GM23248 (cell line): Measurements from ENCODE around the gene DYRK4. TPM values are rescaled to one million over a fixed set of nuclear protein-coding genes. Genes with fewer than 3 reads are reported as not detected.

Experiments
- DNase-seq: peaks from one replicate; pipeline ENCODE4 v3.0.0-alpha.2; 2015
- H2AFZ ChIP-seq: fragments of 200-600 bp; sonication (generic); 2 replicates; pipeline ENCODE4 v1.6.1; 2016; ENCODE audit warnings: antibody characterized with exemption
- H3F3A ChIP-seq: fragments of 200-600 bp; sonication (generic); 2 replicates; pipeline ENCODE4 v1.6.1; 2016; ENCODE audit warnings: mild to moderate bottlenecking, antibody characterized with exemption, mixed run types; ENCODE audit not compliant: insufficient read depth
- H3K27ac ChIP-seq: fragments of 200-600 bp; sonication (generic); 2 replicates; pipeline ENCODE4 v1.5.1; 2016; ENCODE audit warnings: mild to moderate bottlenecking
- H3K27me3 ChIP-seq: fragments of 200-600 bp; sonication (generic); replicated peaks from 2 replicates; pipeline ENCODE4 v1.6.1; 2016; ENCODE audit warnings: mild to moderate bottlenecking; ENCODE audit not compliant: insufficient read depth
- H3K36me3 ChIP-seq: fragments of 200-600 bp; sonication (generic); 2 replicates; pipeline ENCODE4 v1.6.1; 2016; ENCODE audit warnings: low read depth, mild to moderate bottlenecking
- H3K4me1 ChIP-seq: fragments of 200-600 bp; sonication (generic); 2 replicates; pipeline ENCODE4 v1.6.1; 2016; ENCODE audit warnings: mild to moderate bottlenecking; ENCODE audit not compliant: insufficient read depth
- H3K4me2 ChIP-seq: fragments of 200-600 bp; sonication (generic); one replicate; pipeline ENCODE4 v1.6.1; 2016; ENCODE audit warnings: mild to moderate bottlenecking; ENCODE audit not compliant: unreplicated experiment
- H3K4me3 ChIP-seq: fragments of 200-600 bp; sonication (generic); 2 replicates; pipeline ENCODE4 v1.5.1; 2016; ENCODE audit warnings: mild to moderate bottlenecking
- H3K79me2 ChIP-seq: fragments of 200-600 bp; sonication (generic); 2 replicates; pipeline ENCODE4 v1.6.1; 2016; ENCODE audit warnings: mild to moderate bottlenecking; ENCODE audit not compliant: insufficient read depth
- H3K9ac ChIP-seq: fragments of 200-600 bp; sonication (generic); 2 replicates; pipeline ENCODE4 v1.6.1; 2016; ENCODE audit warnings: mild to moderate bottlenecking
- H3K9me2 ChIP-seq: fragments of 200-600 bp; sonication (generic); 2 replicates; pipeline ENCODE4 v1.6.1; 2016; ENCODE audit warnings: mixed run types, mild to moderate bottlenecking, moderate library complexity; ENCODE audit not compliant: insufficient read depth
- H3K9me3 ChIP-seq: fragments of 200-600 bp; sonication (generic); one replicate; pipeline ENCODE4 v1.6.1; 2017; ENCODE audit warnings: low read depth
- H4K20me1 ChIP-seq: fragments of 200-600 bp; sonication (generic); 2 replicates; pipeline ENCODE4 v1.6.0; 2016; ENCODE audit not compliant: insufficient read depth
- EZH2 ChIP-seq: fragments of 200-600 bp; sonication (generic); IDR thresholded peaks from 2 replicates; pipeline ENCODE4 v1.6.1; 2018; ENCODE audit warnings: antibody characterized with exemption, mild to moderate bottlenecking; ENCODE audit not compliant: insufficient read depth, poor library complexity, severe bottlenecking
- EZH2phosphoT487 ChIP-seq: fragments of 200-600 bp; sonication (generic); IDR thresholded peaks from 2 replicates; pipeline ENCODE4 v1.6.1; 2018; ENCODE audit warnings: antibody characterized with exemption, moderate library complexity, mild to moderate bottlenecking, low read depth; ENCODE audit not compliant: insufficient read depth
- WGBS, 2 experiments: methylation state at CpG; one replicate each; pipeline ENCODE4 v1.1.6; 2015 to 2017; ENCODE audit warnings: low lambda C conversion rate in 2 of 2, low coverage in 1 of 2; ENCODE audit errors: missing lambda C conversion rate in 2 of 2; 5-methylcytosine and 5-hydroxymethylcytosine counted together
- in situ Hi-C: fragments of 300-500 bp; cut with MboI; formaldehyde crosslinking; loops from 2 replicates; pipeline ENCODE4 v1.15.0; 2020
- polyA plus RNA-seq: library from polyadenylated mRNA; unstranded; fragments of >200 nt; fragmentation: Nextera tagmentation; extraction: Ambion mirVana; gene quantifications from 2 replicates; pipeline ENCODE4 v1.2.1, GENCODE V29; 2016
- total RNA-seq: library from RNA; depleted of rRNA; stranded (reverse); fragments of >200 nt; shearing (Covaris generic); gene quantifications from 2 replicates; pipeline ENCODE4 v1.2.3, GENCODE V29; 2014

Gene DYRK4
- total and polyA plus RNA-seq, 2 experiments from 2014 or later, result 63.3 to 64.5 TPM

DNA sequence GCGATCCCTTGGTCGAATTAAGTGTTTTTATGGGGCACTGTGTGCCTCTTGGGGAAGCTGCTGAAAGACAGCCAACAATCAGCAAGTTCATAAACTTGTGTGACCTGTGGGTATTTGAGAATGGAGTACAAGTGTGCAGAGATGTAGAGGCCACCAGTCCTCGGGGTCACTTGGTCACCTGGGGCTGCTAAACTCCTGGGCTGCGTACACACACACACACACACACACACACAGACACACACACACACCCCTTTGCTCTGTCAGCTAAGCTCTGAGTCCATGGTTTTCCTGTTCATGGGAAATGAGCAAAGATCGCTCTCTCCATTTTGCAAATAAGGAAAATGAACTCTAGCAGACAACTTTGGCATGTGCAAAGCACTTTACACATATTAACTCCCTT, 24.5 kb downstream of the DYRK4 start:
- Histone ChIP-seq H3K9ac (no peak overlapping the region), H3K4me1 (no peaks in the 10 kb centered on the region), H2AFZ (no peak overlapping the region), H3K4me3 (no peak overlapping the region), H3F3A (no peaks in the 10 kb centered on the region), H3K36me3 (no peaks in the 10 kb centered on the region), H3K9me2 (no peaks in the 10 kb centered on the region), H3K9me3 (no peaks in the 10 kb centered on the region), H3K27ac (no peak overlapping the region), H3K79me2 (no peaks in the 10 kb centered on the region), H3K4me2 (no peak overlapping the region), H4K20me1 (no peaks in the 10 kb centered on the region), H3K27me3 (no peaks in the 10 kb centered on the region)
- 0 to 7% methylated on average over 5 of the region's 5 CpGs for WGBS, 2 experiments
- no peak for DNase-seq
- TF ChIP-seq EZH2phosphoT487, result no peak
- no peak for TF ChIP-seq EZH2
- in situ Hi-C loops, result no loop called here

DNA sequence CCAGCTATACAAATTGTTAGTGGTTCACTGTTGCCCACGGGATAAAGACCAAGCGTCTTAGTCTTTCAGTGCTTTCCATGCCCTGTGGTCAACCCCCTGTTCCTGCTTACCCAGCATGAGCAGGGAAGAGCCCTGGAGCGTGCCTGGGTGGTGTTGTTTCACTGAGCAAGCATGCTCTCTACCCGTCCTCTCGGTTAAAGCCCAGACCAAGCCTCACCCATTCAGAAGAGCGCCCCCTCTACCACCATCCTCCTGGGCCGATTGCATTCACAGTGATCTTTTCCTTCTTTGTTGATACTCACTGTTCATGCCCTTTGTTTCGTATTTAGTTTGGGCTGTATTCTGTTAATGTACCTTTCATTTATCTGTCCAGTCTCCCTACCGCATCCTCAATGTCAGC, 25.1 kb downstream of the DYRK4 start:
- no peak overlapping the region for H2AFZ ChIP-seq
- H3K4me2 ChIP-seq, result no peak overlapping the region
- H3F3A ChIP-seq, result no peaks in the 10 kb centered on the region
- no peak overlapping the region for H3K4me3 ChIP-seq
- H3K79me2 ChIP-seq, result no peaks in the 10 kb centered on the region
- no peaks in the 10 kb centered on the region for H3K9me2 ChIP-seq
- no peaks in the 10 kb centered on the region for H3K36me3 ChIP-seq
- TF ChIP-seq EZH2phosphoT487 (no peak), EZH2 (no peak)
- DNase-seq, result no peak
- H3K9me3 ChIP-seq, result no peaks in the 10 kb centered on the region
- no peaks in the 10 kb centered on the region for H3K27me3 ChIP-seq
- 39 to 41% methylated on average over 9 of the region's 9 CpGs for WGBS, 2 experiments
- H3K27ac ChIP-seq, result no peak overlapping the region
- in situ Hi-C loops, result no loop called here
- no peaks in the 10 kb centered on the region for H3K4me1 ChIP-seq
- no peaks in the 10 kb centered on the region for H4K20me1 ChIP-seq
- H3K9ac ChIP-seq, result no peak overlapping the region

DNA sequence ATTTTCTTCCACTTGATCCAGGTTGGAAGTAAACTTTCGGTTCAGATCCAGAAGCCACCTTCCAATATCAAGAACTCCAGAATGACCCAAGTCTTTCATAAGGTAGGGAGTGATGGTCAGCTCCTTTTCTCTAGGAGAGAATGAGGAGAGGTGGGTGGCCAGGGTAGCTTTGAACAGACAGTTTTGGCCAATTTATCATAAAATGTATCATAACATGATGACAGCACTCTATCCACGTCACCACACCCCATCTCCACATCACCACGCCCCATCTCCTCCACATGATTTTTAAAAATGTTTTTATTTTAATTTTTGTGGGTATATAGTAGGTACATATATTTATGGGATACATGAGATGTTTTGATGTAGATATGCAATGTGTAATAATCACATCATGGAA, 26.9 kb downstream of the DYRK4 start:
- Histone ChIP-seq H4K20me1 (no peaks in the 10 kb centered on the region), H3K9me2 (no peaks in the 10 kb centered on the region), H3K4me2 (no peak overlapping the region), H3K4me1 (no peaks in the 10 kb centered on the region), H3K27ac (no peak overlapping the region), H3F3A (no peaks in the 10 kb centered on the region), H3K9me3 (no peaks in the 10 kb centered on the region), H3K36me3 (no peaks in the 10 kb centered on the region), H3K4me3 (no peak overlapping the region), H3K79me2 (no peaks in the 10 kb centered on the region), H3K9ac (no peak overlapping the region), H2AFZ (no peak overlapping the region), H3K27me3 (no peaks in the 10 kb centered on the region)
- DNase-seq, result no peak
- TF ChIP-seq EZH2phosphoT487, result no peak
- no peak for TF ChIP-seq EZH2
- in situ Hi-C loops, result no loop called here
- 70 to 76% methylated on average over 3 of the region's 3 CpGs for WGBS, 2 experiments

DNA sequence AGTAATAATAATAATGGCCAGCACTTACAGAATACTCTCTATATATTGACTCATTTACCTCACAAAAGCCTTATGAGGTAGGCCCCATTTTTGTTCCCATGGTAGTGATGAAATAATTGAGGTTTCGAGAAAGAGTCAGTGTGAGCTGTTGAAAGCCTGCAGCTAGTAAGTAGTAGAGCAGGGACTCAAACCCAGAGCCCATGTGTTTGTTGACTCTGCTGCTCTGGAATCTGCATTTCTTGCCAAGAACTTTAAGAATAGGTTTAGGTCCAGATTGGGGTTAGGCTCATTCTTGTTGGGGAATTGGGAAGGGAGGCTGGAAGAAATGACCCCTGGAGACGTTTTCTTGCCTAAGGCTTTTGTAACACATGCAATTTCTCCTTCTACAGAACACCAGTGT, 27.9 kb downstream of the DYRK4 start:
- no peaks in the 10 kb centered on the region for H3K27me3 ChIP-seq
- H3K9me3 ChIP-seq, result no peaks in the 10 kb centered on the region
- H3K9ac ChIP-seq, result no peak overlapping the region
- no peaks in the 10 kb centered on the region for H3K9me2 ChIP-seq
- H3K79me2 ChIP-seq, result no peaks in the 10 kb centered on the region
- no peaks in the 10 kb centered on the region for H3K36me3 ChIP-seq
- 24 to 35% methylated on average over 2 of the region's 2 CpGs for WGBS, 2 experiments
- in situ Hi-C loops, result no loop called here
- no peaks in the 10 kb centered on the region for H4K20me1 ChIP-seq
- TF ChIP-seq EZH2phosphoT487 (no peak), EZH2 (no peak)
- no peaks in the 10 kb centered on the region for H3K4me1 ChIP-seq
- DNase-seq, result peak; percentile 17
- no peak overlapping the region for H3K4me3 ChIP-seq
- no peak overlapping the region for H3K4me2 ChIP-seq
- no peaks in the 10 kb centered on the region for H3F3A ChIP-seq
- no peak overlapping the region for H2AFZ ChIP-seq
- no peak overlapping the region for H3K27ac ChIP-seq

DNA sequence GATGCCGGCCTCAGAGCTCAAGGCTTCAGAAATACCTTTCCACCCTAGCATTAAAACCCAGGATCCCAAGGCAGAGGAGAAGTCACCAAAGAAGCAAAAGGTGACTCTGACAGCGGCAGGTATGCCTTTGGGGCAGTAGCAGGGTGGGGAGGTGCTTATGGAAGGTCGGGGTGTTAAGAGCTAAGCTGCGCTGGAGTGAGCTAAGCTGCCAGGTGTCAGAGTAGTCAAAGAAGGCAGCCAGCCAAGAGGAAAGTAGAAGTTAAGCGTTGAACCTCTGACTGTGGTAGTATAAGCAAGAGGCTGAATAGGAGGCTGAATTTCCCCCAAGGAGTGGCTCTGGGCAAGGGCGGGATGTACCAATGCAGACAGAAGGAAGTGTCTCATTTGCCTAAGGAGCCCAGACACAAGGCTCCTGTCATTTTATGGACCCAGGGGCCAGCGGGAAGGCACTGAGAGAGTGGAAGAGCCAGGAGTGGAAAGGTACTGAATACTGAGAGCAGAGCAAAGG, 29.2 kb downstream of the DYRK4 start:
- Histone ChIP-seq H3K79me2 (no peaks in the 10 kb centered on the region), H2AFZ (no peak overlapping the region), H3K9me3 (no peaks in the 10 kb centered on the region), H3K4me1 (no peaks in the 10 kb centered on the region), H3K4me3 (no peak overlapping the region), H3K9me2 (no peaks in the 10 kb centered on the region), H3K27ac (no peak overlapping the region), H3K4me2 (no peak overlapping the region), H3F3A (no peaks in the 10 kb centered on the region), H3K36me3 (no peaks in the 10 kb centered on the region), H4K20me1 (no peaks in the 10 kb centered on the region), H3K9ac (no peak overlapping the region), H3K27me3 (no peaks in the 10 kb centered on the region)
- 44 to 49% methylated on average over 7 of the region's 7 CpGs for WGBS, 2 experiments
- in situ Hi-C loops, result no loop called here
- TF ChIP-seq EZH2phosphoT487, result no peak
- no peak for TF ChIP-seq EZH2
- no peak for DNase-seq
